ENCODE measurements around the gene UBD. TPM values are rescaled to one million over a fixed set of nuclear protein-coding genes. Genes with fewer than 3 reads are reported as not detected.

Gene UBD
- total and polyA plus RNA-seq, 9 of the 15 experiments (the other 6 are each of a cell fraction or from before 2014, with no cell fraction given): not detected

- TF ChIP-seq REST (IDR thresholded peaks at IDR 0.05; ENCODE audit: borderline replicate concordance): peak; percentile 18; the same call in 1 of the 2 replicates
- TF ChIP-seq REST (CRISPR knock-in tag; IDR thresholded peaks at IDR 0.05; ENCODE audit: low read depth): no peak
- 0 out of 2 replicates have a peak, but pooled peaks have one; percentile 8 for TF ChIP-seq JUND (IDR thresholded peaks at IDR 0.05; ENCODE audit: borderline replicate concordance, low read depth, low read length)
- no peak for TF ChIP-seq JUND (tag; IDR thresholded peaks at IDR 0.05; ENCODE audit: borderline replicate concordance, low read depth, low read length)
- TF ChIP-seq SMC3 (conservative IDR thresholded peaks at IDR 0.05; ENCODE audit: insufficient read depth, low read depth, low read length): 0 out of 2 replicates have a peak, but pooled peaks have one; percentile 6
- TF ChIP-seq NONO (IDR thresholded peaks at IDR 0.05; ENCODE audit: low read depth in 2 of 2, low read length in 1 of 2): no peak
- TF ChIP-seq TAL1 (IDR thresholded peaks at IDR 0.05): no peak
- TF ChIP-seq CTCF (IDR thresholded peaks at IDR 0.05 in 2 of 3, conservative IDR thresholded peaks at IDR 0.05 in 1 of 3; ENCODE audit: insufficient read depth in 2 of 3, low read depth in 1 of 3, low read length in 3 of 3): peak; percentile 23 to 37 (median 35); a peak in 3 of 6 replicates
- TF ChIP-seq CHCHD3 (CRISPR knock-in tag; IDR thresholded peaks at IDR 0.05): no peak
- TF ChIP-seq BHLHE40 (IDR thresholded peaks at IDR 0.05; ENCODE audit: low read length): peak; percentile 79
Measured at GRCh38 chr6:29510202-29510601, 49.3 kb downstream of the UBD start (continued).
